Measurements from ENCODE around the gene C19orf73. TPM values are rescaled to one million over a fixed set of nuclear protein-coding genes. Genes with fewer than 3 reads are reported as not detected.

The C19orf73 gene
- total and polyA plus RNA-seq, 2 experiments from 2014 or later = 8.1 to 9.1 TPM

DNA sequence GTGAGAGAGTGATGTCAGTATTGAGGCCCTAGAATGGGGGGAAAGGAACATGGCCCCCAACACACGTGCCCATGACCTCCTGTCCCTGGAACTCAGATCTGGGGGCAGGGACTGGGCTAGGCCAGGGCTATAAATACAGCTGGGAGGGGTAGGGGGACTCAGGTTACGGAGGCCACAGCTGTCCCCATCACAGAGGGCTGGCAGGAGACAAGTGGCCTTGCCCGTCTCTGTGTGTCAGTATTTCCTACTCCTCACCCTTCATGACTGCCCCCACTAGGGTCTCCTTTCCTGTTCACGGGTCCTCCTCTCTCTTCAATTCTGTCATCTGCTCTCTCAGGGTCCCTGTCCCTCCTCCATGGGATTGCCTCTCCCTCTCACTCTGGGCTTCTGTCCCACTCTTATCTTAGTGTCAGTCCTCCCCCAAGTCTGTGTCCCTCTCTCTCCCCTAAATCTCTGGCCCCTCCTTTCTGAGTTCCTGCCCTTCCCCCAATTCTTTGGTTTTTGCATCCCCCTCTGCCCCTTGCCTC, 36.9 kb upstream of the C19orf73 start (continued):
- TF ChIP-seq ZNF462 (CRISPR knock-in tag; IDR thresholded peaks at IDR 0.05) (no peak), POLR2AphosphoS5 (IDR thresholded peaks at IDR 0.05; ENCODE audit: low read depth) (no peak)
- TF ChIP-seq, protein P1, sequence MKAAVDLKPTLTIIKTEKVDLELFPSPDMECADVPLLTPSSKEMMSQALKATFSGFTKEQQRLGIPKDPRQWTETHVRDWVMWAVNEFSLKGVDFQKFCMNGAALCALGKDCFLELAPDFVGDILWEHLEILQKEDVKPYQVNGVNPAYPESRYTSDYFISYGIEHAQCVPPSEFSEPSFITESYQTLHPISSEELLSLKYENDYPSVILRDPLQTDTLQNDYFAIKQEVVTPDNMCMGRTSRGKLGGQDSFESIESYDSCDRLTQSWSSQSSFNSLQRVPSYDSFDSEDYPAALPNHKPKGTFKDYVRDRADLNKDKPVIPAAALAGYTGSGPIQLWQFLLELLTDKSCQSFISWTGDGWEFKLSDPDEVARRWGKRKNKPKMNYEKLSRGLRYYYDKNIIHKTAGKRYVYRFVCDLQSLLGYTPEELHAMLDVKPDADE (IDR thresholded peaks at IDR 0.05) = no peak
- TF ChIP-seq, protein P2, sequence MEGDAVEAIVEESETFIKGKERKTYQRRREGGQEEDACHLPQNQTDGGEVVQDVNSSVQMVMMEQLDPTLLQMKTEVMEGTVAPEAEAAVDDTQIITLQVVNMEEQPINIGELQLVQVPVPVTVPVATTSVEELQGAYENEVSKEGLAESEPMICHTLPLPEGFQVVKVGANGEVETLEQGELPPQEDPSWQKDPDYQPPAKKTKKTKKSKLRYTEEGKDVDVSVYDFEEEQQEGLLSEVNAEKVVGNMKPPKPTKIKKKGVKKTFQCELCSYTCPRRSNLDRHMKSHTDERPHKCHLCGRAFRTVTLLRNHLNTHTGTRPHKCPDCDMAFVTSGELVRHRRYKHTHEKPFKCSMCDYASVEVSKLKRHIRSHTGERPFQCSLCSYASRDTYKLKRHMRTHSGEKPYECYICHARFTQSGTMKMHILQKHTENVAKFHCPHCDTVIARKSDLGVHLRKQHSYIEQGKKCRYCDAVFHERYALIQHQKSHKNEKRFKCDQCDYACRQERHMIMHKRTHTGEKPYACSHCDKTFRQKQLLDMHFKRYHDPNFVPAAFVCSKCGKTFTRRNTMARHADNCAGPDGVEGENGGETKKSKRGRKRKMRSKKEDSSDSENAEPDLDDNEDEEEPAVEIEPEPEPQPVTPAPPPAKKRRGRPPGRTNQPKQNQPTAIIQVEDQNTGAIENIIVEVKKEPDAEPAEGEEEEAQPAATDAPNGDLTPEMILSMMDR (conservative IDR thresholded peaks at IDR 0.05; ENCODE audit: low read depth in 2 of 2) = no peak
- TF ChIP-seq, protein P3, sequence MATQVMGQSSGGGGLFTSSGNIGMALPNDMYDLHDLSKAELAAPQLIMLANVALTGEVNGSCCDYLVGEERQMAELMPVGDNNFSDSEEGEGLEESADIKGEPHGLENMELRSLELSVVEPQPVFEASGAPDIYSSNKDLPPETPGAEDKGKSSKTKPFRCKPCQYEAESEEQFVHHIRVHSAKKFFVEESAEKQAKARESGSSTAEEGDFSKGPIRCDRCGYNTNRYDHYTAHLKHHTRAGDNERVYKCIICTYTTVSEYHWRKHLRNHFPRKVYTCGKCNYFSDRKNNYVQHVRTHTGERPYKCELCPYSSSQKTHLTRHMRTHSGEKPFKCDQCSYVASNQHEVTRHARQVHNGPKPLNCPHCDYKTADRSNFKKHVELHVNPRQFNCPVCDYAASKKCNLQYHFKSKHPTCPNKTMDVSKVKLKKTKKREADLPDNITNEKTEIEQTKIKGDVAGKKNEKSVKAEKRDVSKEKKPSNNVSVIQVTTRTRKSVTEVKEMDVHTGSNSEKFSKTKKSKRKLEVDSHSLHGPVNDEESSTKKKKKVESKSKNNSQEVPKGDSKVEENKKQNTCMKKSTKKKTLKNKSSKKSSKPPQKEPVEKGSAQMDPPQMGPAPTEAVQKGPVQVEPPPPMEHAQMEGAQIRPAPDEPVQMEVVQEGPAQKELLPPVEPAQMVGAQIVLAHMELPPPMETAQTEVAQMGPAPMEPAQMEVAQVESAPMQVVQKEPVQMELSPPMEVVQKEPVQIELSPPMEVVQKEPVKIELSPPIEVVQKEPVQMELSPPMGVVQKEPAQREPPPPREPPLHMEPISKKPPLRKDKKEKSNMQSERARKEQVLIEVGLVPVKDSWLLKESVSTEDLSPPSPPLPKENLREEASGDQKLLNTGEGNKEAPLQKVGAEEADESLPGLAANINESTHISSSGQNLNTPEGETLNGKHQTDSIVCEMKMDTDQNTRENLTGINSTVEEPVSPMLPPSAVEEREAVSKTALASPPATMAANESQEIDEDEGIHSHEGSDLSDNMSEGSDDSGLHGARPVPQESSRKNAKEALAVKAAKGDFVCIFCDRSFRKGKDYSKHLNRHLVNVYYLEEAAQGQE (IDR thresholded peaks at IDR 0.05; ENCODE audit: unreplicated experiment) = no peak

All from GM23338 (cell line).